Pancreas (tissue), 10 donors: Measurements from ENCODE around the gene STRA8. TPM values are rescaled to one million over a fixed set of nuclear protein-coding genes. Genes with fewer than 3 reads are reported as not detected.
A peak's percentile ranks its signal among the peaks of the same experiment; 100 is the strongest.

Source experiments
- ATAC-seq, 4 donors: fragments of 200-7000 bp; cut with Tn5 transposase; one replicate each; pipeline versions ENCODE4 v1.8.0 to v1.9.1; 2020; ENCODE audit warnings: mild to moderate bottlenecking in 4 of 4, moderate library complexity in 4 of 4
- DNase-seq, 6 donors: peaks; one replicate each; pipeline ENCODE4 v3.0.0-alpha.2; 2020
- FAIRE-seq: peaks from 2 replicates; lab custom pipeline; 2012; peaks lifted over from hg19 to GRCh38; lab: Jason Lieb, UNC
- H3K27ac ChIP-seq, 4 donors: fragments of 200-600 bp; sonication (generic); 1 replicate in 3 of 4; 2 replicates in 1 of 4; pipeline versions ENCODE4 v1.5.0 to v1.8.0; 2020
- H3K27me3 ChIP-seq, 4 donors: fragments of 200-600 bp; one replicate each; pipeline ENCODE4 v1.8.0; 2021
- H3K36me3 ChIP-seq, 3 donors: fragments of 200-600 bp; sonication (generic) in 1 of 3; one replicate each; pipeline versions ENCODE4 v1.5.0 to v1.8.0; 2020 to 2021
- H3K4me1 ChIP-seq, 3 donors: fragments of 200-600 bp; one replicate each; pipeline ENCODE4 v1.8.0; 2021
- H3K4me3 ChIP-seq, 4 donors: fragments of 200-600 bp; sonication (generic) in 2 of 4; one replicate each; pipeline versions ENCODE4 v1.5.0 to v1.8.0; 2020 to 2021
- H3K9me3 ChIP-seq, 4 donors: fragments of 200-600 bp; one replicate each; pipeline ENCODE4 v1.8.0; 2021
- CTCF ChIP-seq, 4 donors: fragments of 200-600 bp; sonication (generic) in 3 of 4; IDR thresholded peaks; one replicate each; pipeline versions ENCODE4 v1.5.0 to v1.8.0; 2021; ENCODE audit warnings: antibody characterized with exemption in 4 of 4
- WGBS, 2 donors: extraction: QIAGEN DNeasy Blood & Tissue Kit; methylation state at CpG; one replicate each; pipeline ENCODE4 v1.1.7; 2013; 5-methylcytosine and 5-hydroxymethylcytosine counted together
- intact Hi-C, 3 donors: fragments of 100-400 bp; cut with DNase I; formaldehyde crosslinking; loops; one replicate each; pipeline versions ENCODE4 v1.11.1 to v1.14.2; 2022
- polyA plus RNA-seq, 2 donors: library from polyadenylated mRNA; stranded (reverse); fragments of 200-250 nt; gene quantifications; one replicate each; pipeline ENCODE4 v1.2.3, GENCODE V29; 2013
- total RNA-seq, 6 donors: library from RNA; stranded (reverse); fragmentation: NEBNext Ultra II Directional in 4 of 6; extraction: Animal tissue kit (Norgen Biotek cat#: 25700) in 4 of 6; gene quantifications; one replicate each; pipeline versions ENCODE4 v1.2.1 to v1.2.4, GENCODE V29; 2021 to 2023
- donor health status: healthy with polysubstance abuse.
- donor health status: DM: no; HTN: no; CAD: no; lungs with moderate emphysema.
- donor health status: DM: no; HTN: no; CAD: no.
- donor health status: control.
- donor health status: control.
- donor health status: Bipolar disorder and iron deficiency.
- donor health status: DM: yes; HTN: yes; CAD: no.
- donor health status: DM: no; HTN: no; CAD: no.
- donor health status: DM: no; HTN: no; CAD: no.
- donor health status: DM: yes; HTN: yes; CAD: no.

The STRA8 gene
- total and polyA plus RNA-seq, 8 donors, result 0.12 TPM; not detected in 7

DNA sequence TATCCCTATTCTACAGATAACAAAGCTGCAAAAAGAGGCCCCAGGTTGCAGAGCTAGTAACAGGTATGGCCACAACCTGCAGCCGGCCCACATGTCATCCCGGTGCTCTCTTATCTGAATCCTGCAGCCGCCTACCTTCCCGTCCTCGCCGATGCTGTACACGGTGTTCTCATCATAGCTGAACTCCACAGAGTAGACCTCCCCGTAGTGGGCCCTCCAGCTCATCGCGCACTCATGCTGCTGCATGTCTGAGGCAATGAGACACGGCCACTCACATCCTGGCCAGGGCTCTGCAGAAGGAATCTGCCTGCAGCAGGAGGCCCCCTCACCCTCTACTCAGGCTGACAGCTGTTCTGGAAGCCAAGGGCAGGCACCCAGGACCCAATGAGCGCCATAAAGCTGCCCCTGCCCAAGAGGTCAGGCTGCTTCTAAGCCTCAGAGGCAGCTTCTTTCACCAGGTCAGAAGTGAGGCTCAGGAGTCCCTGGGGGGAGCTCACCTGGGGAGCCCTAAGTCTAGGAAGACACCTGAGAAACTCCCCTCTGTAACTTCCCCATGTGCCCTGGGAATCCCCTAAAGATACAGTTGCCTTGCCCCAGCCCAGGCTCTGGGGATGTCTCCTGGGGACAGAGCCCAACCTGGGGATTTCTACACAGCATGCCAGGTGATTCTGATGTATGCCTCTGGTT is 45.2 kb upstream of the STRA8 start:
- no peak for FAIRE-seq
- Histone ChIP-seq H3K27me3 (no peaks in the 10 kb centered on the region), H3K36me3 (peaks cover 7 to 67% (median 19%) of the 10 kb centered on the region in 3 donors), H3K9me3 (no peaks in the 10 kb centered on the region), H3K4me3 (no peak overlapping the region), H3K27ac (peak overlapping the region in 2 of 4 donors; percentile 46 to 67), H3K4me1 (peaks cover 0 to 16% (median 8%) of the 10 kb centered on the region in 3 donors)
- 67 to 69% methylated on average over 12 of the region's 12 CpGs for WGBS, 2 donors
- ATAC-seq, result peak; percentile 1 to 26 (median 6)
- intact Hi-C loops, result no loop called here
- TF ChIP-seq CTCF (IDR thresholded peaks at IDR 0.05), result no peak
- DNase-seq, result peak in 2 of 6 donors; percentile 52 to 53

DNA sequence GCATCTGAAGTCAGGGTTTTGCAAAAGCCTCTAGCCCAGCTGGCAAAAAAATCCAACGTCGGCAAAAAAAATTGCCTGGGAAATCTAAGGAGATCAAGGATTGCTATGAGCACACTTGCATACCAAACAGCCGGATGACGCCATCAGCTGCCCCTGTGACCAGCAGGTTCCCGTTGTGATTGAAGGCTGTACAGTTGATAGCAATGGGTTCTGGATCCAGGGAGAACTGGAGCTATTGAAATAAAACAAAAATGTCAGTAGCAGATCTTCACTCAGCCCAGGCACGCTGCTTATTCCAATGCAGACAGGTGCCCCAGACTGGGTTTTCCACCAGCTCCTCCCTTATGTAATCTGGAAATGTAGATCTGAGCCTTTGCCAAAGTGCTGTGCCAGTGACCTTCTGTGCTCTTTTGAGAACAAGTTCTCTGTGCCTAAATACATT is 44.4 kb upstream of the STRA8 start:
- peaks cover 7 to 59% (median 19%) of the 10 kb centered on the region in 3 donors for H3K36me3 ChIP-seq
- WGBS, 2 donors, result 31 to 39% methylated on average over 6 of the region's 6 CpGs
- no peak for FAIRE-seq

GRCh38 chr7:135189961-135190360 is 43.7 kb upstream of the STRA8 start:
- Histone ChIP-seq H3K36me3 (peaks cover 7 to 58% (median 19%) of the 10 kb centered on the region in 3 donors), H3K4me3 (no peak overlapping the region), H3K4me1 (peaks cover 0 to 16% (median 13%) of the 10 kb centered on the region in 3 donors), H3K27me3 (no peaks in the 10 kb centered on the region), H3K27ac (peak overlapping the region; percentile 46 to 67 (median 63)), H3K9me3 (no peaks in the 10 kb centered on the region)
- intact Hi-C loops, result no loop called here
- TF ChIP-seq CTCF (IDR thresholded peaks at IDR 0.05), result no peak
- no peak for FAIRE-seq
- DNase-seq, result no peak
- peak in 3 of 4 donors; percentile 10 to 24 (median 19) for ATAC-seq
- 42 to 47% methylated on average over 4 of the region's 4 CpGs for WGBS, 2 donors

More for the DNA sequence above, 44.4 kb upstream of the STRA8 start:
- H3K9me3 ChIP-seq, result no peaks in the 10 kb centered on the region
- ATAC-seq (peak; percentile 74 to 89 (median 87)), DNase-seq (peak in 4 of 6 donors; percentile 66 to 82 (median 75))
- no peaks in the 10 kb centered on the region for H3K27me3 ChIP-seq
- no peak for TF ChIP-seq CTCF (IDR thresholded peaks at IDR 0.05)
- intact Hi-C loops, result no loop called here
- peaks cover 0 to 16% (median 12%) of the 10 kb centered on the region in 3 donors for H3K4me1 ChIP-seq
- H3K27ac ChIP-seq, result peak overlapping the region; percentile 46 to 67 (median 63)
- no peak overlapping the region for H3K4me3 ChIP-seq

- TF ChIP-seq CTCF (IDR thresholded peaks at IDR 0.05), result no peak
- DNase-seq (no peak), ATAC-seq (no peak), FAIRE-seq (no peak)
- Histone ChIP-seq H3K4me1 (peaks cover 0 to 16% (median 13%) of the 10 kb centered on the region in 3 donors), H3K27me3 (no peaks in the 10 kb centered on the region), H3K36me3 (peaks cover 3 to 58% (median 16%) of the 10 kb centered on the region in 3 donors), H3K27ac (no peak overlapping the region), H3K9me3 (no peaks in the 10 kb centered on the region), H3K4me3 (no peak overlapping the region)
- intact Hi-C loops, result no loop called here
Observed at GRCh38 chr7:135190703-135191102, 42.9 kb upstream of the STRA8 start.
